ENCODE data around the gene IPO4. TPM values are rescaled to one million over a fixed set of nuclear protein-coding genes. Genes with fewer than 3 reads are reported as not detected.

Gene IPO4
- total RNA-seq, 2 donors from 2014 or later: 56.3 to 67.4 TPM

- Mint-ChIP-seq H3K4me1 (peaks cover 11% of the 10 kb centered on the region), H3K27ac (no peak overlapping the region), H3K27me3 (ENCODE audit: insufficient read depth) (no peaks in the 10 kb centered on the region), H3K36me3 (ENCODE audit: low read depth) (peaks cover 8% of the 10 kb centered on the region), H3K9me3 (no peaks in the 10 kb centered on the region), H3K4me3 (no peak overlapping the region)
- no peaks in the 10 kb centered on the region for H3K4me1 ChIP-seq (ENCODE audit: control insufficient read depth, insufficient read depth, low read length)
- H3K4me3 ChIP-seq (ENCODE audit: low read length): no peak overlapping the region
- H3K36me3 ChIP-seq (ENCODE audit: control insufficient read depth, insufficient read depth, low read length): peaks cover 12% of the 10 kb centered on the region
- no peaks in the 10 kb centered on the region for H3K27me3 ChIP-seq (ENCODE audit: control insufficient read depth, insufficient read depth, low read length, poor library complexity, severe bottlenecking)
- no peaks in the 10 kb centered on the region for H3K9me3 ChIP-seq (ENCODE audit: control insufficient read depth, low read length)
- TF ChIP-seq CTCF (conservative IDR thresholded peaks at IDR 0.05): no peak
- H3K9ac ChIP-seq (ENCODE audit: extremely low read depth, low read length, poor library complexity, severe bottlenecking): no peak overlapping the region
- no peak overlapping the region for H3K27ac ChIP-seq (ENCODE audit: low read depth, low read length)
- no peak for DNase-seq
- WGBS, 2 experiments (ENCODE audit: insufficient coverage in 1 of 2, insufficient read length in 1 of 2): no CpG with 5 or more reads among the region's 1 CpG
Measured at GRCh38 chr14:24133735-24134134, 54.9 kb downstream of the IPO4 start.

- Mint-ChIP-seq H3K4me1 (peaks cover 11% of the 10 kb centered on the region), H3K27ac (peak overlapping the region; percentile 30), H3K36me3 (ENCODE audit: low read depth) (peaks cover under 1% of the 10 kb centered on the region), H3K27me3 (ENCODE audit: insufficient read depth) (no peaks in the 10 kb centered on the region), H3K4me3 (no peak overlapping the region), H3K9me3 (no peaks in the 10 kb centered on the region)
- no peaks in the 10 kb centered on the region for H3K27me3 ChIP-seq (ENCODE audit: control insufficient read depth, insufficient read depth, low read length, poor library complexity, severe bottlenecking)
- no peak for DNase-seq
- H3K27ac ChIP-seq (ENCODE audit: low read depth, low read length): no peak overlapping the region
- no peak overlapping the region for H3K4me3 ChIP-seq (ENCODE audit: low read length)
- H3K4me1 ChIP-seq (ENCODE audit: control insufficient read depth, insufficient read depth, low read length): no peaks in the 10 kb centered on the region
- H3K9ac ChIP-seq (ENCODE audit: extremely low read depth, low read length, poor library complexity, severe bottlenecking): no peak overlapping the region
- no peak for TF ChIP-seq CTCF (conservative IDR thresholded peaks at IDR 0.05)
- 96% methylated on average over 2 of the region's 2 CpGs; no CpG with 5 or more reads in 1 of the 2 experiments for WGBS, 2 experiments (ENCODE audit: insufficient coverage in 1 of 2, insufficient read length in 1 of 2)
- no peaks in the 10 kb centered on the region for H3K9me3 ChIP-seq (ENCODE audit: control insufficient read depth, low read length)
- H3K36me3 ChIP-seq (ENCODE audit: control insufficient read depth, insufficient read depth, low read length): peaks cover 5% of the 10 kb centered on the region
Measured at GRCh38 chr14:24132976-24133375, 55.6 kb downstream of the IPO4 start.

GRCh38 chr14:24132061-24132685, 56.4 kb downstream of the IPO4 start:
- H3K36me3 ChIP-seq (ENCODE audit: control insufficient read depth, insufficient read depth, low read length): no peaks in the 10 kb centered on the region
- Mint-ChIP-seq H3K27me3 (ENCODE audit: insufficient read depth) (no peaks in the 10 kb centered on the region), H3K4me1 (peaks cover 10% of the 10 kb centered on the region), H3K4me3 (no peak overlapping the region), H3K9me3 (no peaks in the 10 kb centered on the region), H3K27ac (peak overlapping the region; percentile 30), H3K36me3 (ENCODE audit: low read depth) (no peaks in the 10 kb centered on the region)
- H3K4me3 ChIP-seq (ENCODE audit: low read length): no peak overlapping the region
- no peaks in the 10 kb centered on the region for H3K4me1 ChIP-seq (ENCODE audit: control insufficient read depth, insufficient read depth, low read length)
- H3K9me3 ChIP-seq (ENCODE audit: control insufficient read depth, low read length): no peaks in the 10 kb centered on the region
- H3K27me3 ChIP-seq (ENCODE audit: control insufficient read depth, insufficient read depth, low read length, poor library complexity, severe bottlenecking): no peaks in the 10 kb centered on the region
- no peak overlapping the region for H3K9ac ChIP-seq (ENCODE audit: extremely low read depth, low read length, poor library complexity, severe bottlenecking)
- WGBS, 2 experiments (ENCODE audit: insufficient coverage in 1 of 2, insufficient read length in 1 of 2): 93 to 94% methylated on average over 15 to 24 of the region's 24 CpGs
- no peak for DNase-seq
- H3K27ac ChIP-seq (ENCODE audit: low read depth, low read length): no peak overlapping the region
- TF ChIP-seq CTCF (conservative IDR thresholded peaks at IDR 0.05): no peak

Data from endodermal cell (in vitro differentiated cells).